Measurements from ENCODE around the gene AGL. TPM values are rescaled to one million over a fixed set of nuclear protein-coding genes. Genes with fewer than 3 reads are reported as not detected.

AGL gene
- total and polyA plus RNA-seq, 10 of the 15 experiments (the other 5 are each of a cell fraction or from before 2014, with no cell fraction given) = 5.6 to 21.6 (median 13.7) TPM

DNA sequence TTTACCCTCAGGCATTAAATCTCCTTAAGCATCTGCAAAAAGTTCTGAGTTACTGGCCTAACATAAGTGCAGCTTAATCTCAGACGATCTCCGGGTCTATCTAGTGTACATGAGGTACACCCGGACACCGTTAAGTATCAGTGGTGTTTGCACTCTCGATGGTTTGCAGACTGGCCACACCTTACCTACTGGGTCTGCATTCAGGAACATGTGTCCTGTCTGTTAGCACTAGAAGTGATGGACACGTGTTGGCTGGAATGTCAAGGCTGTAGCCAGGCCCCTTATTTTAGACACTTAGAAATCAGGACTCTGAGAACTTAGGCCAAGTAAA, 783 bp upstream of the AGL start:
- peak overlapping the region; percentile 58 for H3K4me2 ChIP-seq (ENCODE audit: control insufficient read depth, insufficient read depth)
- H3K27me3 ChIP-seq (replicated peaks in 1 of 2; ENCODE audit: control insufficient read depth in 2 of 2, insufficient read depth in 2 of 2, low read length in 1 of 2) = no peaks in the 10 kb centered on the region
- peak overlapping the region; percentile 87 for H3K4me3 ChIP-seq
- no peaks in the 10 kb centered on the region; the same call in 2 of the 3 replicates for H3K9me3 ChIP-seq (replicated peaks; ENCODE audit: control insufficient read depth, insufficient read depth, low read length)
- intact Hi-C loops (cut with micrococcal nuclease; ENCODE audit: unreplicated experiment) = no loop called here
- SMC1A ChIA-PET (ENCODE audit: uncharacterized antibody, unreplicated experiment) = interaction anchor here (0.6 to 2.1 kb wide), 3 partner anchors 10 to 83 kb away, joined by 3 to 8 read pairs (median 3); partner anchors contain the start of gene FRRS1
- RAD21 ChIA-PET (ENCODE audit: unreplicated experiment) = interaction anchor here (1.6 kb wide), 1 partner anchor 226 kb away, joined by 5 read pairs; no protein-coding TSS in a partner anchor
- H3K27ac ChIP-seq (ENCODE audit: control insufficient read depth, insufficient read depth) = peak overlapping the region; percentile 67
- WGBS (ENCODE audit: insufficient coverage, insufficient replicate concordance, low lambda C conversion rate, missing lambda C conversion rate) = 74% methylated on average over 6 of the region's 6 CpGs
- peak overlapping the region; percentile 78 for H3K9ac ChIP-seq (ENCODE audit: control insufficient read depth, insufficient read depth, low read length)
- POLR2A ChIA-PET = interaction anchor here (0.6 to 1.6 kb wide), 2 partner anchors 10 to 314 kb away, joined by 3 read pairs; no protein-coding TSS in a partner anchor
- peak; percentile 11 for ATAC-seq
- no peaks in the 10 kb centered on the region for H4K20me1 ChIP-seq (ENCODE audit: control insufficient read depth, insufficient read depth)
- DNase-seq (ENCODE audit: low read depth, low spot score) = peak; percentile 7
- no peaks in the 10 kb centered on the region for H3K4me1 ChIP-seq (ENCODE audit: control insufficient read depth, insufficient read depth, low read length)
- in situ Hi-C loops (cut with MboI) = no loop called here
- H3K79me2 ChIP-seq (ENCODE audit: control insufficient read depth, insufficient read depth, low read length) = peaks cover 10% of the 10 kb centered on the region
- FAIRE-seq = peak; percentile 84
- CTCF ChIA-PET = no interaction called here
- peak overlapping the region; percentile 90 for H2AFZ ChIP-seq (ENCODE audit: control insufficient read depth, low read depth, low read length)
- TF ChIP-seq STAT3 (IDR thresholded peaks at IDR 0.05; ENCODE audit: low read depth, low read length) = no peak
- H3K36me3 ChIP-seq (ENCODE audit: control insufficient read depth in 2 of 2, insufficient read depth in 2 of 2, low read length in 1 of 2) = peaks cover 0 to 6% of the 10 kb centered on the region in 2 experiments; a peak in 1 of 4 replicates
- TSS peak; percentile 96 for BruUV-seq (replicated peaks)

DNA sequence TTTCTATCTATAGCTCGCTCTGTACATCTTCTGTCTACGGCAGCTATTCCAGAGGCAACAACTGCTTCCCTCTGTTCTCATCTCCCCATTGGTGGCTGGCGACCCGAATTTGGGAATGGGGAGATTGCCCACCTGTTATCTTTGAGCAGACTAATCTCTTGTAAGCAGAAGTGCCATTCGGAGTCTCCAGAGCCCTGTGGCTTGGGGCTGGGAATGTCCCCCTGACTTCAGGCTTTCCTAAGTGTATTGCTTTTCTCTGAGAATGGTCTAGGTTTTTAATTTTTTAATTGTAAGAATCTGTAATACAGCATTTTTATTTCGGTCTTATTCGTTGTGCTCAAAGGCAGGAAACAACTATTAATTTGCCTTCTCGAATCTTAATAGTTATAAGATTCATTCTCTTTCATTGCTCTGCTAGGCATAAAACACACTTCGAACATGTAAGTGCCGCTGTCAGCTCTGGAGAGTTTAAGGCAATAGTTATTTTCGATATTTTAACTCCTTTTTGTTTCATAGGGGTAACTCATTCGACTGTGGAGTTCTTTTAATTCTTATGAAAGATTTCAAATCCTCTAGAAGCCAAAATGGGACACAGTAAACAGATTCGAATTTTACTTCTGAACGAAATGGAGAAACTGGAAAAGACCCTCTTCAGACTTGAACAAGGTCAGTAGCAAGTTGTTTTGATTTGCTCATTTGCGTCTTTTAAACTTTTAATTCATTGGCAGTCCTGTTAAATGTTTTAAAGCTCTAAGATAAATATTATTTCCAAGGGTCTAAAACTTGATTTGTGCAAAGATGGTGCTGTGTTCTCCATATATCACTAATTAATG, 514 bp downstream of the AGL start:
- TSS peak; percentile 71 for BruUV-seq (replicated peaks)
- H3K36me3 ChIP-seq (ENCODE audit: control insufficient read depth in 2 of 2, insufficient read depth in 2 of 2, low read length in 1 of 2) = peaks cover 0 to 6% of the 10 kb centered on the region in 2 experiments; a peak in 2 of 4 replicates
- H3K9me3 ChIP-seq (replicated peaks; ENCODE audit: control insufficient read depth, insufficient read depth, low read length) = no peaks in the 10 kb centered on the region; the same call in 2 of the 3 replicates
- H3K79me2 ChIP-seq (ENCODE audit: control insufficient read depth, insufficient read depth, low read length) = peaks cover 10% of the 10 kb centered on the region
- intact Hi-C loops (cut with micrococcal nuclease; ENCODE audit: unreplicated experiment) (no loop called here), in situ Hi-C loops (cut with MboI) (no loop called here)
- FAIRE-seq (no peak), ATAC-seq (peak; percentile 20), DNase-seq (ENCODE audit: low read depth, low spot score) (no peak)
- H2AFZ ChIP-seq (ENCODE audit: control insufficient read depth, low read depth, low read length) = peak overlapping the region; percentile 90
- H3K4me3 ChIP-seq = peak overlapping the region; percentile 87
- H3K4me1 ChIP-seq (ENCODE audit: control insufficient read depth, insufficient read depth, low read length) = no peaks in the 10 kb centered on the region
- POLR2A ChIA-PET = interaction anchor here (0.6 to 1.6 kb wide), 2 partner anchors 9 to 585 kb away, joined by 3 to 7 read pairs; no protein-coding TSS in a partner anchor
- peak overlapping the region; percentile 78 for H3K9ac ChIP-seq (ENCODE audit: control insufficient read depth, insufficient read depth, low read length)
- SMC1A ChIA-PET (ENCODE audit: uncharacterized antibody, unreplicated experiment) = interaction anchor here (0.8 to 2.9 kb wide), 3 partner anchors 8 to 26 kb away, joined by 3 to 8 read pairs (median 8); no protein-coding TSS in a partner anchor
- CTCF ChIA-PET = interaction anchor here (1.7 kb wide), 1 partner anchor 608 kb away, joined by 4 read pairs; no protein-coding TSS in a partner anchor
- RAD21 ChIA-PET (ENCODE audit: unreplicated experiment) = interaction anchor here (0.8 to 1.6 kb wide), 3 partner anchors 93 to 399 kb away, joined by 3 to 5 read pairs (median 3); partner anchors contain the start of gene DBT
- no peak for TF ChIP-seq ASH2L (IDR thresholded peaks at IDR 0.05; ENCODE audit: borderline replicate concordance, low read depth)
- TF ChIP-seq POU2F2 (IDR thresholded peaks at IDR 0.05; ENCODE audit: borderline replicate concordance, low read depth, low read length) = no peak
- no peak for TF ChIP-seq CBX3 (IDR thresholded peaks at IDR 0.05; ENCODE audit: borderline replicate concordance, low read depth)
- no peak for TF ChIP-seq TCF3 (IDR thresholded peaks at IDR 0.05; ENCODE audit: borderline replicate concordance, insufficient read depth, low read depth, low read length)
- TF ChIP-seq MEF2B (IDR thresholded peaks at IDR 0.05; ENCODE audit: partially characterized antibody, poor library complexity, severe bottlenecking) = peak; percentile 10
- no peak for TF ChIP-seq ZNF687 (IDR thresholded peaks at IDR 0.05)
- 0 out of 2 replicates have a peak, but pooled peaks have one; percentile 0 for TF ChIP-seq IKZF1 (conservative IDR thresholded peaks at IDR 0.05)
- no peak for TF ChIP-seq ZNF24 (IDR thresholded peaks at IDR 0.05)
- WGBS (ENCODE audit: insufficient coverage, insufficient replicate concordance, low lambda C conversion rate, missing lambda C conversion rate) = 20% methylated on average over 15 of the region's 15 CpGs
- H4K20me1 ChIP-seq (ENCODE audit: control insufficient read depth, insufficient read depth) = no peaks in the 10 kb centered on the region
- H3K27me3 ChIP-seq (replicated peaks in 1 of 2; ENCODE audit: control insufficient read depth in 2 of 2, insufficient read depth in 2 of 2, low read length in 1 of 2) = no peaks in the 10 kb centered on the region
- H3K27ac ChIP-seq (ENCODE audit: control insufficient read depth, insufficient read depth) = peak overlapping the region; percentile 67
- peak overlapping the region; percentile 58 for H3K4me2 ChIP-seq (ENCODE audit: control insufficient read depth, insufficient read depth)

Data from GM12878 (cell line).